ENCODE data around the gene CPD.

GRCh38 chr17:30349252-30349651 is 29.5 kb upstream of the CPD start:
- TF ChIP-seq ZNF704 (CRISPR knock-in tag; IDR thresholded peaks at IDR 0.05; ENCODE audit: borderline replicate concordance) = no peak
- no peak for TF ChIP-seq RFX5 (IDR thresholded peaks at IDR 0.05; ENCODE audit: low read depth, low read length)
- no peak for TF ChIP-seq TBP (CRISPR knock-in tag; IDR thresholded peaks at IDR 0.05)
- TF ChIP-seq CTCF (CRISPR knock-in tag; IDR thresholded peaks at IDR 0.05) = no peak
- no peak for TF ChIP-seq KDM6A (CRISPR knock-in tag; IDR thresholded peaks at IDR 0.05; ENCODE audit: low read depth)
- no peak for TF ChIP-seq NFYB (CRISPR knock-in tag; IDR thresholded peaks at IDR 0.05)
- TF ChIP-seq FOXO1 (CRISPR knock-in tag; IDR thresholded peaks at IDR 0.05) = no peak
- TF ChIP-seq ISX (CRISPR knock-in tag; conservative IDR thresholded peaks at IDR 0.05) = no peak
- TF ChIP-seq CCDC6 (CRISPR knock-in tag; IDR thresholded peaks at IDR 0.05) = no peak
- TF ChIP-seq CCAR2 (optimal IDR thresholded peaks at IDR 0.05; ENCODE audit: low read depth, low read length) = no peak
